Fibroblast of gingiva (primary cell): ENCODE data around the gene FSCN2.
A peak's percentile ranks its signal among the peaks of the same experiment; 100 is the strongest.
"Not testable (repeated sequence)": the region's sequence is repeated elsewhere in the genome, so short reads cannot be mapped to it uniquely, and the experiment has no call there.

Experiments used
- DNase-seq: peaks from one replicate; pipeline ENCODE4 v3.0.0-alpha.2; 2011; ENCODE audit warnings: low read depth

FSCN2 gene

GRCh38 chr17:81579821-81580321 is 51.7 kb downstream of the FSCN2 start:
- DNase-seq = no peak

- DNase-seq = no peak
Observed at GRCh38 chr17:81580481-81580880, 52.3 kb downstream of the FSCN2 start.

- DNase-seq = no peak
Observed at GRCh38 chr17:81581758-81582157, 53.6 kb downstream of the FSCN2 start.

GRCh38 chr17:81582341-81582740 is 54.2 kb downstream of the FSCN2 start:
- DNase-seq = no peak

GRCh38 chr17:81582749-81583148 is 54.6 kb downstream of the FSCN2 start:
- no peak for DNase-seq

GRCh38 chr17:81583589-81584342 is 55.6 kb downstream of the FSCN2 start:
- DNase-seq = peak; percentile 41

- not testable (repeated sequence) for DNase-seq
Observed at GRCh38 chr17:81584771-81585170, 56.6 kb downstream of the FSCN2 start.

- DNase-seq = no peak
Observed at GRCh38 chr17:81586096-81586495, 57.9 kb downstream of the FSCN2 start.
